Measurements from ENCODE around the gene CAVIN3. TPM values are rescaled to one million over a fixed set of nuclear protein-coding genes. Genes with fewer than 3 reads are reported as not detected.

The CAVIN3 gene
- 1.5 TPM for polyA plus RNA-seq (2012; ENCODE audit: insufficient read length, low read depth)

DNA sequence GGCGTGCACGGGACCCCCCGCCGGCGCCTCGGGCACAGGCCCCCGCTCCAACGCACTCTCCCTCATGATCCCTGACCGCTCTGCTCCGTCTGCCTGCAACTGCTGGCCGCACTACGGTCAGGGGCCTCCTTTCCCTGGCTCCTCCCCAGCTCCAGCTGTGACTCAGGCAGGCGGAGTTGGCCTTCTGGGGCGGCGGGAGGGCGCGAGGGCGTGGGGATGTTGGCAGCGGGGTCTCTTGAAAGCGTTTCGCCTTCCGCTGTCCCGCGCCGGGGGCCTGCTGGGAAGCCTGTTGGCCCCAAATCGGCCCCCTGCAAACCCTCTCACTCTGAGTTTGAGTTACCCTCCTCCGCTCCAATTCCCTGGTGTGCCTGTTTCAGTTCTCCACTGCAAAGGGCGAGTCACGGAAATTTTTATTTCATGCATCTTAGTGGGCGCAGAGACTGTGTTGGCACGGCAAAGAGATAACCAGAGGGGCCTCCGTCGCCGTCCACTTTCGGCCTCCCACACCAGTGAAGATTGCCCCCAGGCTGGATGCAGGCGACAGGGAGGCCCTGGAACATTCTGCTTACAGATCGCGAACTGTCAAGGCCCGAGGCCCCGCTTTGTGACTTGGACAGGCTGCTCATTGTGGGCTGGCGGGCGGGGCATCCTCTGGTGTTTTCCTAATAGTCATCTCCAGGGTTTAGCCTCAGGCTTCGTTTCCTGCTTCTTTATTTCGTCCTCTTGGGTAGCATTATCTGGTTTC lies at the start of gene CAVIN3:
TSS of gene CAVIN3 (minus strand) at position 91 of the 745 bp plus-strand sequence. CDS start at position 66, 25 bp downstream.
- TF ChIP-seq SIN3A (IDR thresholded peaks at IDR 0.05; ENCODE audit: borderline replicate concordance, insufficient read depth, low read length), result no peak
- TF ChIP-seq POLR2AphosphoS5 (IDR thresholded peaks at IDR 0.05; ENCODE audit: low read depth, low read length), result no peak
- no peak for TF ChIP-seq TAF1 (IDR thresholded peaks at IDR 0.05; ENCODE audit: borderline replicate concordance, insufficient read depth, low read length)
- TF ChIP-seq, protein P1, sequence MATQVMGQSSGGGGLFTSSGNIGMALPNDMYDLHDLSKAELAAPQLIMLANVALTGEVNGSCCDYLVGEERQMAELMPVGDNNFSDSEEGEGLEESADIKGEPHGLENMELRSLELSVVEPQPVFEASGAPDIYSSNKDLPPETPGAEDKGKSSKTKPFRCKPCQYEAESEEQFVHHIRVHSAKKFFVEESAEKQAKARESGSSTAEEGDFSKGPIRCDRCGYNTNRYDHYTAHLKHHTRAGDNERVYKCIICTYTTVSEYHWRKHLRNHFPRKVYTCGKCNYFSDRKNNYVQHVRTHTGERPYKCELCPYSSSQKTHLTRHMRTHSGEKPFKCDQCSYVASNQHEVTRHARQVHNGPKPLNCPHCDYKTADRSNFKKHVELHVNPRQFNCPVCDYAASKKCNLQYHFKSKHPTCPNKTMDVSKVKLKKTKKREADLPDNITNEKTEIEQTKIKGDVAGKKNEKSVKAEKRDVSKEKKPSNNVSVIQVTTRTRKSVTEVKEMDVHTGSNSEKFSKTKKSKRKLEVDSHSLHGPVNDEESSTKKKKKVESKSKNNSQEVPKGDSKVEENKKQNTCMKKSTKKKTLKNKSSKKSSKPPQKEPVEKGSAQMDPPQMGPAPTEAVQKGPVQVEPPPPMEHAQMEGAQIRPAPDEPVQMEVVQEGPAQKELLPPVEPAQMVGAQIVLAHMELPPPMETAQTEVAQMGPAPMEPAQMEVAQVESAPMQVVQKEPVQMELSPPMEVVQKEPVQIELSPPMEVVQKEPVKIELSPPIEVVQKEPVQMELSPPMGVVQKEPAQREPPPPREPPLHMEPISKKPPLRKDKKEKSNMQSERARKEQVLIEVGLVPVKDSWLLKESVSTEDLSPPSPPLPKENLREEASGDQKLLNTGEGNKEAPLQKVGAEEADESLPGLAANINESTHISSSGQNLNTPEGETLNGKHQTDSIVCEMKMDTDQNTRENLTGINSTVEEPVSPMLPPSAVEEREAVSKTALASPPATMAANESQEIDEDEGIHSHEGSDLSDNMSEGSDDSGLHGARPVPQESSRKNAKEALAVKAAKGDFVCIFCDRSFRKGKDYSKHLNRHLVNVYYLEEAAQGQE (IDR thresholded peaks at IDR 0.05; ENCODE audit: insufficient read depth in 1 of 2, low read depth in 2 of 2, low read length in 2 of 2), result no peak

GRCh38 chr11:6365659-6366058 lies 45.4 kb upstream of the CAVIN3 start:
- TF ChIP-seq POLR2AphosphoS5 (IDR thresholded peaks at IDR 0.05; ENCODE audit: low read depth, low read length) (no peak), TAF1 (IDR thresholded peaks at IDR 0.05; ENCODE audit: borderline replicate concordance, insufficient read depth, low read length) (no peak), SIN3A (IDR thresholded peaks at IDR 0.05; ENCODE audit: borderline replicate concordance, insufficient read depth, low read length) (no peak)
- TF ChIP-seq, protein P1 (IDR thresholded peaks at IDR 0.05; ENCODE audit: insufficient read depth in 1 of 2, low read depth in 2 of 2, low read length in 2 of 2), result no peak

DNA sequence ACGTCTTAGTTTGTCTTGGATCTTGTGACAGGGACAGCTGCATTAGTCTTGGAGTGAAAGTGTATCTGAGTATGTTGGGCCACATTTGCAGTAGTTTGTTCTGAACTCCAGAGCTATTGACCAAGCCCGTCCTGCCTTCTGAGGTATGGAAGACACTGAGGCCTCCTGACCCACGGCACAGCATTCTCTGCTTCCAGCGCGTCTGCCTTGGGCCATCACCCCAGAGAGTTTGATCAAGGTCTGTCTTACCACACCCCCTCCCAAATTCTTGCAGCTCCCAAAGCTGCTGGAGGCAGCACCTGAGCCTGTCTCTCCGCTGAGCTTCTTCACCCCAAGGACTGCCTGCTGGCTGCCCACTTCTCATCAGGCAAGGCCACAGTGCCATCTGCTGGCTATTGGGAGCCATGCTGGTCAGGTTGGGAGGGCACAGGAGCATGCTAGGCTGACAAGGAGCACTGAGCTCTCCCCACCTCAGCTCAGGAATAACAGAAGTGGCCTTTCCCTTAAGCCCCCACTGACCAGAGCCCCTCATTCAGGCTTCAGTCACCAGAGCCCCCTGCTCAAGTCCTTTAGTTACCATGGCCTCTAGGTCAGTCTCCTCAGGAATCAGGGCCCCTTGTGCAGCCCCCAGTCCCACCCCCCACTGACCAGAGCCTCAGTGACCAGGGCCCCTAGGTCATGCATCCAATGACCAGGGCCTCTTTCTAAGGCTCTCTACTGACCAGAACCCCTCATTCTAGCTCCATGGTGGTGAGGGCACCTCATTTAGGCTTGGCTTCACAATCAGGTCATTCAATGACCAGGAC lies 42.8 kb upstream of the CAVIN3 start:
- TF ChIP-seq, protein P1 (IDR thresholded peaks at IDR 0.05; ENCODE audit: insufficient read depth in 1 of 2, low read depth in 2 of 2, low read length in 2 of 2), result no peak
- TF ChIP-seq FOXP2 (optimal IDR thresholded peaks at IDR 0.05; ENCODE audit: borderline replicate concordance, extremely low read depth, extremely low read length, insufficient read depth), result peak; percentile 26
- TF ChIP-seq SIN3A (IDR thresholded peaks at IDR 0.05; ENCODE audit: borderline replicate concordance, insufficient read depth, low read length), result no peak
- no peak for TF ChIP-seq POLR2AphosphoS5 (IDR thresholded peaks at IDR 0.05; ENCODE audit: low read depth, low read length)
- no peak for TF ChIP-seq TAF1 (IDR thresholded peaks at IDR 0.05; ENCODE audit: borderline replicate concordance, insufficient read depth, low read length)

- TF ChIP-seq, protein P1 (IDR thresholded peaks at IDR 0.05; ENCODE audit: insufficient read depth in 1 of 2, low read depth in 2 of 2, low read length in 2 of 2), result no peak
- TF ChIP-seq TAF1 (IDR thresholded peaks at IDR 0.05; ENCODE audit: borderline replicate concordance, insufficient read depth, low read length), result no peak
- TF ChIP-seq POLR2AphosphoS5 (IDR thresholded peaks at IDR 0.05; ENCODE audit: low read depth, low read length), result no peak
- no peak for TF ChIP-seq SIN3A (IDR thresholded peaks at IDR 0.05; ENCODE audit: borderline replicate concordance, insufficient read depth, low read length)
- no peak for TF ChIP-seq FOXP2 (optimal IDR thresholded peaks at IDR 0.05; ENCODE audit: borderline replicate concordance, extremely low read depth, extremely low read length, insufficient read depth)
These were observed 42.0 kb upstream of the CAVIN3 start for GRCh38 chr11:6362185-6362872.
